ENCODE measurements around the gene BSND. TPM values are rescaled to one million over a fixed set of nuclear protein-coding genes. Genes with fewer than 3 reads are reported as not detected.
A peak's percentile ranks its signal among the peaks of the same experiment; 100 is the strongest.

BSND gene
- total and polyA plus RNA-seq, 8 donors: not detected

- H3K4me1 ChIP-seq: peaks cover 0 to 6% (median 0%) of the 10 kb centered on the region in 4 donors
- peak in 1 of 2 donors; percentile 23 for DNase-seq
- 81 to 90% (median 85%) methylated on average over 11 to 12 of the region's 12 CpGs for WGBS, 5 donors
- H3K27ac ChIP-seq: no peak overlapping the region
- no peak overlapping the region for H3K4me3 ChIP-seq
- TF ChIP-seq POLR2A (IDR thresholded peaks at IDR 0.05) (no peak), POLR2AphosphoS5 (IDR thresholded peaks at IDR 0.05) (no peak), CTCF (IDR thresholded peaks at IDR 0.05) (no peak), EP300 (IDR thresholded peaks at IDR 0.05) (no peak)
- intact Hi-C loops (cut with DNase I; ENCODE audit: low total_unique reads): no loop called here
- H3K27me3 ChIP-seq: no peaks in the 10 kb centered on the region
- H3K9me3 ChIP-seq: no peaks in the 10 kb centered on the region
- no peaks in the 10 kb centered on the region for H3K36me3 ChIP-seq
These were observed 56.5 kb downstream of the BSND start for GRCh38 chr1:55055084-55055882.

GRCh38 chr1:55055951-55056631 lies 57.4 kb downstream of the BSND start:
- Histone ChIP-seq H3K4me1 (peaks cover 0 to 6% (median 0%) of the 10 kb centered on the region in 4 donors), H3K27ac (no peak overlapping the region), H3K36me3 (no peaks in the 10 kb centered on the region), H3K9me3 (no peaks in the 10 kb centered on the region), H3K4me3 (no peak overlapping the region), H3K27me3 (no peaks in the 10 kb centered on the region)
- TF ChIP-seq POLR2A (IDR thresholded peaks at IDR 0.05): no peak
- TF ChIP-seq POLR2AphosphoS5 (IDR thresholded peaks at IDR 0.05): no peak
- TF ChIP-seq CTCF (IDR thresholded peaks at IDR 0.05): no peak
- TF ChIP-seq EP300 (IDR thresholded peaks at IDR 0.05): no peak
- intact Hi-C loops (cut with DNase I; ENCODE audit: low total_unique reads): no loop called here
- DNase-seq: peak in 1 of 2 donors; percentile 10
- 91 to 96% (median 93%) methylated on average over 21 to 42 of the region's 42 CpGs for WGBS, 5 donors

GRCh38 chr1:55056632-55056992 lies 57.9 kb downstream of the BSND start:
- no peaks in the 10 kb centered on the region for H3K27me3 ChIP-seq
- peaks cover 0 to 6% (median 0%) of the 10 kb centered on the region in 4 donors for H3K4me1 ChIP-seq
- WGBS, 5 donors: 93 to 95% (median 94%) methylated on average over 19 to 20 of the region's 20 CpGs
- DNase-seq: peak in 1 of 2 donors; percentile 13
- no peak overlapping the region for H3K27ac ChIP-seq
- no peak overlapping the region for H3K4me3 ChIP-seq
- no peak for TF ChIP-seq POLR2AphosphoS5 (IDR thresholded peaks at IDR 0.05)
- TF ChIP-seq EP300 (IDR thresholded peaks at IDR 0.05): no peak
- intact Hi-C loops (cut with DNase I; ENCODE audit: low total_unique reads): no loop called here
- no peaks in the 10 kb centered on the region for H3K36me3 ChIP-seq
- H3K9me3 ChIP-seq: no peaks in the 10 kb centered on the region

- no peaks in the 10 kb centered on the region for H3K9me3 ChIP-seq
- H3K36me3 ChIP-seq: no peaks in the 10 kb centered on the region
- no peak overlapping the region for H3K4me3 ChIP-seq
- peaks cover 0 to 6% (median 0%) of the 10 kb centered on the region in 4 donors for H3K4me1 ChIP-seq
- WGBS, 5 donors: 89 to 95% (median 92%) methylated on average over 10 to 15 of the region's 15 CpGs
- H3K27ac ChIP-seq: no peak overlapping the region
- DNase-seq: no peak
- intact Hi-C loops (cut with DNase I; ENCODE audit: low total_unique reads): no loop called here
- no peaks in the 10 kb centered on the region for H3K27me3 ChIP-seq
- no peak for TF ChIP-seq CTCF (IDR thresholded peaks at IDR 0.05)
- no peak for TF ChIP-seq POLR2A (IDR thresholded peaks at IDR 0.05)
- TF ChIP-seq POLR2AphosphoS5 (IDR thresholded peaks at IDR 0.05): no peak
- no peak for TF ChIP-seq EP300 (IDR thresholded peaks at IDR 0.05)
These were observed 58.7 kb downstream of the BSND start for GRCh38 chr1:55057270-55057955.

All from stomach (tissue), 9 donors.